Caco-2 (cell line): ENCODE results near the gene CDH13. TPM values are rescaled to one million over a fixed set of nuclear protein-coding genes. Genes with fewer than 3 reads are reported as not detected.

Experiments used
- BruUV-seq: library from RNA; stranded (reverse); fragments of 400-500 nt; replicated peaks from 2 replicates; lab custom pipeline; 2021; lab: Mats Ljungman, UMichigan
- CTCF ChIA-PET: fragments of 300-600 bp; sonication (Branson Sonifier 250); formaldehyde crosslinking; loops from one replicate; lab custom pipeline; 2022; ENCODE audit warnings: antibody characterized with exemption; lab: Charles Lee
- POLR2A ChIA-PET: fragments of 300-600 bp; sonication (Branson Sonifier 250); formaldehyde crosslinking; loops from one replicate; lab custom pipeline; 2022; ENCODE audit warnings: antibody characterized with exemption; lab: Charles Lee
- DNase-seq, 2 experiments: peaks; one replicate each; pipeline versions ENCODE4 v3.0.0 to v3.0.0-alpha.2; 2020 to 2022
- H3K27me3 ChIP-seq: replicated peaks from 2 replicates; pipeline ENCODE4 v1.6.0; 2011; ENCODE audit warnings: low read length; ENCODE audit not compliant: control insufficient read depth, insufficient read depth
- H3K36me3 ChIP-seq: 2 replicates; pipeline ENCODE4 v1.5.1; 2011; ENCODE audit warnings: low read length; ENCODE audit not compliant: control insufficient read depth, insufficient read depth
- H3K4me1 ChIP-seq: fragments of 250-450 bp; sonication (Bioruptor Pico); 2 replicates; pipeline ENCODE4 v1.5.1; 2020; ENCODE audit warnings: mild to moderate bottlenecking
- H3K4me3 ChIP-seq: 2 replicates; pipeline ENCODE4 v1.5.1; 2011; ENCODE audit warnings: low read depth, mild to moderate bottlenecking, control low read depth, low read length
- H3K9me3 ChIP-seq: fragments of 250-450 bp; sonication (Bioruptor Pico); 2 replicates; pipeline ENCODE4 v1.5.1; 2020; ENCODE audit warnings: mild to moderate bottlenecking, moderate library complexity
- H3K27ac Mint-ChIP-seq: one replicate; pipeline ENCODE4 v1.8.0; 2022; ENCODE audit warnings: mixed read lengths; ENCODE audit not compliant: unreplicated experiment
- H3K27me3 Mint-ChIP-seq: one replicate; pipeline ENCODE4 v1.8.0; 2022; ENCODE audit warnings: mixed read lengths; ENCODE audit not compliant: insufficient read depth, unreplicated experiment
- H3K36me3 Mint-ChIP-seq: one replicate; pipeline ENCODE4 v1.8.0; 2022; ENCODE audit warnings: mild to moderate bottlenecking, mixed read lengths; ENCODE audit not compliant: insufficient read depth, unreplicated experiment
- H3K4me1 Mint-ChIP-seq: one replicate; pipeline ENCODE4 v1.8.0; 2022; ENCODE audit warnings: low read depth, mixed read lengths; ENCODE audit not compliant: unreplicated experiment
- H3K4me3 Mint-ChIP-seq: one replicate; pipeline ENCODE4 v1.8.0; 2022; ENCODE audit warnings: mild to moderate bottlenecking, moderate library complexity, mixed read lengths; ENCODE audit not compliant: unreplicated experiment
- H3K9me3 Mint-ChIP-seq: one replicate; pipeline ENCODE4 v1.8.0; 2022; ENCODE audit warnings: mixed read lengths; ENCODE audit not compliant: unreplicated experiment
- CTCF ChIP-seq, 2 experiments: fragments of 200-600 bp in 1 of 2; IDR thresholded peaks; 1 replicate in 1 of 2; 2 replicates in 1 of 2; pipeline versions ENCODE4 v1.5.1 to v1.8.0; 2011 to 2022; ENCODE audit warnings: antibody characterized with exemption in 1 of 2, control low read depth in 1 of 2, inconsistent platforms in 1 of 2, low read depth in 1 of 2, low read length in 1 of 2, mild to moderate bottlenecking in 1 of 2, moderate library complexity in 1 of 2; ENCODE audit not compliant: insufficient read depth in 1 of 2, severe bottlenecking in 1 of 2, unreplicated experiment in 1 of 2
- intact Hi-C: fragments of 100-400 bp; cut with micrococcal nuclease; formaldehyde crosslinking; loops from one replicate; pipeline ENCODE4 v1.10.0; 2022; ENCODE audit not compliant: unreplicated experiment
- total RNA-seq: library from RNA; stranded (reverse); gene quantifications from 2 replicates; pipeline ENCODE4 v1.2.3, GENCODE V29; 2022

Gene CDH13
- total RNA-seq, 1 experiment from 2014 or later, result 2.2 TPM

DNA sequence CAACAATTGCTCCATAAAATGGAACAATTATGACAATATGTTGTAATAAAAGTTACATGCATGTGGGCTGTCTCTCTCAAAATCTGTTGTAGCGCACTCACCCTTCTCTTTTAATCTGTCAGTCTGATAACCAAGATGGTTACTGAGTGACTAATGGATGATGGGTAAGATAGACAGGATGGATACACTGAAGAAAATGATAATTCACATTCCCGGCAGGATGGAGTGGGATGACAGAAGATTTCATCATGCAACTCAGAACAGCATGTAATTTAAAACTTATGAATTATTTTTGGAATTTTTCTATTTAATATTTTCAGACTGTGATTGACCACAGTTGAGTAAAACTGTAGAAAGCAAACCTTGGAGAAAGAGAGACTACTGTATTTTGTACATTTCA, 30.5 kb downstream of the CDH13 start:
- Mint-ChIP-seq H3K27me3 (no peaks in the 10 kb centered on the region), H3K4me3 (no peak overlapping the region), H3K27ac (no peak overlapping the region), H3K36me3 (no peaks in the 10 kb centered on the region), H3K9me3 (peaks cover 20% of the 10 kb centered on the region), H3K4me1 (peaks cover 27% of the 10 kb centered on the region)
- ChIA-PET CTCF (no interaction called here), POLR2A (no interaction called here)
- H3K4me1 ChIP-seq, result peaks cover 32% of the 10 kb centered on the region
- intact Hi-C loops, result no loop called here
- H3K27me3 ChIP-seq, result no peaks in the 10 kb centered on the region
- BruUV-seq, result no TSS peak
- H3K4me3 ChIP-seq, result no peak overlapping the region
- TF ChIP-seq CTCF (IDR thresholded peaks at IDR 0.05; ENCODE audit: insufficient read depth in 1 of 2, low read depth in 1 of 2, low read length in 1 of 2, severe bottlenecking in 1 of 2, unreplicated experiment in 1 of 2), result no peak
- H3K9me3 ChIP-seq, result no peaks in the 10 kb centered on the region
- DNase-seq, result no peak
- H3K36me3 ChIP-seq, result no peaks in the 10 kb centered on the region

DNA sequence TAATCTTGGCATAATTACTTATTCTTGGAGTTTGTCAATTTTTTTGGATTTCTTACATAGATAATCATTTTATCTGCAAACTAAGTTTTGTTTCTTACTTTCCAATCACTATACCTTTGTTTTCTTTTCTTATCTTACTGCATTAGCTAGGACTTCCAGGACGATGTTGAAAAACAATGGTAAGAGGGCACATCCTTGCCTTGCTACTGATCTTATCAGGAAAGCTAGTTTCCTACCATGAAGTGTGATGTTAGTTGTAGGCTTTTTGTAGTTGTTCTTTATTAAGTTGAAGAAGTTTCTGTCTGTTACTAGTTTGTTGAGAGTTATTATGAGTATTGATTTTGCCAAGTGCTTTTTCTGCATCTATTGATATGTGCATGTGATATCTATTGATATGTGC, 31.0 kb downstream of the CDH13 start:
- DNase-seq, result no peak
- H3K4me1 Mint-ChIP-seq, result peaks cover 24% of the 10 kb centered on the region
- no peak overlapping the region for H3K4me3 Mint-ChIP-seq
- no TSS peak for BruUV-seq
- no peak overlapping the region for H3K27ac Mint-ChIP-seq
- H3K36me3 ChIP-seq, result no peaks in the 10 kb centered on the region
- no peaks in the 10 kb centered on the region for H3K27me3 ChIP-seq
- CTCF ChIA-PET, result no interaction called here
- H3K36me3 Mint-ChIP-seq, result no peaks in the 10 kb centered on the region
- peaks cover 20% of the 10 kb centered on the region for H3K9me3 Mint-ChIP-seq
- no peak for TF ChIP-seq CTCF (IDR thresholded peaks at IDR 0.05; ENCODE audit: insufficient read depth in 1 of 2, low read depth in 1 of 2, low read length in 1 of 2, severe bottlenecking in 1 of 2, unreplicated experiment in 1 of 2)
- POLR2A ChIA-PET, result no interaction called here
- no peaks in the 10 kb centered on the region for H3K27me3 Mint-ChIP-seq
- intact Hi-C loops, result no loop called here
- peaks cover 27% of the 10 kb centered on the region for H3K4me1 ChIP-seq
- H3K4me3 ChIP-seq, result no peak overlapping the region
- no peaks in the 10 kb centered on the region for H3K9me3 ChIP-seq

DNA sequence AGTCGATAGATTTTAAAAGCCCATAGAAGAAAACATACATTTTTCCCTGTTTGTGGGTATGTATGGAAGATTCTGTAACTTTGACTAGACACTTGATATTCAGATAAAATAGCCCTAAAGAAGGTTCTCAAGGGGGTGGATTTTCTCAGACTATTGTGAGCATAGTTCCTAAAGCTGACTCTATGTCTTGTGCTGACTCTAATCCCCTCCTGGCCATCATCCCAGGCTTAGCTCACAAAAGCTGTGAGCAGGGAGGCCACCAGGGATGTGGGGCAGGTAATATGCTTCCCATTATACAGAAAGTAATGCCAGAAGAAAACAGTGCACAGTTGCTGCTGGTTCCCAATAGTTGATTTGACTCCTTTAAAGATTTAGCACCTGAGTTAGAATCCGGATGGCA, 32.0 kb downstream of the CDH13 start:
- no peak overlapping the region for H3K4me3 ChIP-seq
- H3K36me3 ChIP-seq, result no peaks in the 10 kb centered on the region
- Mint-ChIP-seq H3K4me1 (peaks cover 16% of the 10 kb centered on the region), H3K36me3 (no peaks in the 10 kb centered on the region), H3K27ac (no peak overlapping the region), H3K4me3 (no peak overlapping the region), H3K27me3 (no peaks in the 10 kb centered on the region), H3K9me3 (peaks cover 20% of the 10 kb centered on the region)
- CTCF ChIA-PET, result no interaction called here
- no peak for TF ChIP-seq CTCF (IDR thresholded peaks at IDR 0.05; ENCODE audit: insufficient read depth in 1 of 2, low read depth in 1 of 2, low read length in 1 of 2, severe bottlenecking in 1 of 2, unreplicated experiment in 1 of 2)
- intact Hi-C loops, result no loop called here
- no TSS peak for BruUV-seq
- no peak for DNase-seq
- H3K9me3 ChIP-seq, result no peaks in the 10 kb centered on the region
- peaks cover 16% of the 10 kb centered on the region for H3K4me1 ChIP-seq
- POLR2A ChIA-PET, result no interaction called here
- no peaks in the 10 kb centered on the region for H3K27me3 ChIP-seq
